ENCODE data around the gene ARL6IP1.
A peak's percentile ranks its signal among the peaks of the same experiment; 100 is the strongest.

Gene ARL6IP1

DNA sequence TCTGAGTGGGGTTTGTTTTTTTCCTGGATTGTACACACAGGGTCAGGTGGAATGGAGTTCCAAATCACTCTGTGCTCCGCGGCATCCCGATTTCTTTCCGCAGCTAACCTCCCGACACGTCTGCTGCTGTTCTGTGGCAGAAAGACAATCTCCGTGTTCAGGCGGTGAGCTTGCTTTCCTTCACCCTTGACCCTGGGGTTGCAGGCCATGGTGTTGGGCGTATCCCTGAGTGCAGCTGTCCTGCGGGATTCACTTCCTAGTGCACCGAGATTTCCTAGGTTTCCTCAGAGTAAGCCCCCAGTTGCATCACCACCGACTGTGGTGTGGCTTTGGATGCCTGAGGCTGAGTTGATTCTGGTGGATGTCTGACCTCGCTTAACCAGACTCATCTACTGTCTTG, 7.8 kb upstream of the ARL6IP1 start (continued):
- TF ChIP-seq, protein P1, sequence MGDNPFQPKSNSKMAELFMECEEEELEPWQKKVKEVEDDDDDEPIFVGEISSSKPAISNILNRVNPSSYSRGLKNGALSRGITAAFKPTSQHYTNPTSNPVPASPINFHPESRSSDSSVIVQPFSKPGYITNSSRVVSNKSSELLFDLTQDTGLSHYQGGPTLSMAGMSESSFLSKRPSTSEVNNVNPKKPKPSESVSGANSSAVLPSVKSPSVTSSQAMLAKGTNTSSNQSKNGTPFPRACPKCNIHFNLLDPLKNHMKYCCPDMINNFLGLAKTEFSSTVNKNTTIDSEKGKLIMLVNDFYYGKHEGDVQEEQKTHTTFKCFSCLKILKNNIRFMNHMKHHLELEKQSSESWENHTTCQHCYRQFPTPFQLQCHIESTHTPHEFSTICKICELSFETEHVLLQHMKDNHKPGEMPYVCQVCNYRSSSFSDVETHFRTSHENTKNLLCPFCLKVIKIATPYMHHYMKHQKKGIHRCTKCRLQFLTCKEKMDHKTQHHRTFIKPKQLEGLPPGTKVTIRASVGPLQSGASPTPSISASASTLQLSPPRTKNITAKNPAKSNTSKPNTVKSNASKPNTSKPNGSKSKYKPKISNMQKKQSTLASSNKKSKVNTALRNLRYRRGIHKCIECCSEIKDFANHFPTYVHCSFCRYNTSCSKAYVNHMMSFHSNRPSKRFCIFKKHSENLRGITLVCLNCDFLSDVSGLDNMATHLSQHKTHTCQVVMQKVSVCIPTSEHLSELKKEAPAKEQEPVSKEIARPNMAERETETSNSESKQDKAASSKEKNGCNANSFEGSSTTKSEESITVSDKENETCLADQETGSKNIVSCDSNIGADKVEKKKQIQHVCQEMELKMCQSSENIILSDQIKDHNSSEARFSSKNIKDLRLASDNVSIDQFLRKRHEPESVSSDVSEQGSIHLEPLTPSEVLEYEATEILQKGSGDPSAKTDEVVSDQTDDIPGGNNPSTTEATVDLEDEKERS (tag by site-specific recombination; IDR thresholded peaks at IDR 0.05), result no peak
- TF ChIP-seq GLIS1 (tag by site-specific recombination; IDR thresholded peaks at IDR 0.05) (no peak), ZNF404 (tag by site-specific recombination; IDR thresholded peaks at IDR 0.05) (no peak), ZNF266 (tag by site-specific recombination; IDR thresholded peaks at IDR 0.05; ENCODE audit: low read depth) (no peak)
- TF ChIP-seq, protein P2, sequence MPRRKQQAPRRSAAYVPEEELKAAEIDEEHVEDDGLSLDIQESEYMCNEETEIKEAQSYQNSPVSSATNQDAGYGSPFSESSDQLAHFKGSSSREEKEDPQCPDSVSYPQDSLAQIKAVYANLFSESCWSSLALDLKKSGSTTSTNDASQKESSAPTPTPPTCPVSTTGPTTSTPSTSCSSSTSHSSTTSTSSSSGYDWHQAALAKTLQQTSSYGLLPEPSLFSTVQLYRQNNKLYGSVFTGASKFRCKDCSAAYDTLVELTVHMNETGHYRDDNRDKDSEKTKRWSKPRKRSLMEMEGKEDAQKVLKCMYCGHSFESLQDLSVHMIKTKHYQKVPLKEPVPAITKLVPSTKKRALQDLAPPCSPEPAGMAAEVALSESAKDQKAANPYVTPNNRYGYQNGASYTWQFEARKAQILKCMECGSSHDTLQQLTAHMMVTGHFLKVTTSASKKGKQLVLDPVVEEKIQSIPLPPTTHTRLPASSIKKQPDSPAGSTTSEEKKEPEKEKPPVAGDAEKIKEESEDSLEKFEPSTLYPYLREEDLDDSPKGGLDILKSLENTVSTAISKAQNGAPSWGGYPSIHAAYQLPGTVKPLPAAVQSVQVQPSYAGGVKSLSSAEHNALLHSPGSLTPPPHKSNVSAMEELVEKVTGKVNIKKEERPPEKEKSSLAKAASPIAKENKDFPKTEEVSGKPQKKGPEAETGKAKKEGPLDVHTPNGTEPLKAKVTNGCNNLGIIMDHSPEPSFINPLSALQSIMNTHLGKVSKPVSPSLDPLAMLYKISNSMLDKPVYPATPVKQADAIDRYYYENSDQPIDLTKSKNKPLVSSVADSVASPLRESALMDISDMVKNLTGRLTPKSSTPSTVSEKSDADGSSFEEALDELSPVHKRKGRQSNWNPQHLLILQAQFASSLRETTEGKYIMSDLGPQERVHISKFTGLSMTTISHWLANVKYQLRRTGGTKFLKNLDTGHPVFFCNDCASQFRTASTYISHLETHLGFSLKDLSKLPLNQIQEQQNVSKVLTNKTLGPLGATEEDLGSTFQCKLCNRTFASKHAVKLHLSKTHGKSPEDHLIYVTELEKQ (tag by site-specific recombination; IDR thresholded peaks at IDR 0.05; ENCODE audit: borderline replicate concordance), result no peak
- TF ChIP-seq, protein P3, sequence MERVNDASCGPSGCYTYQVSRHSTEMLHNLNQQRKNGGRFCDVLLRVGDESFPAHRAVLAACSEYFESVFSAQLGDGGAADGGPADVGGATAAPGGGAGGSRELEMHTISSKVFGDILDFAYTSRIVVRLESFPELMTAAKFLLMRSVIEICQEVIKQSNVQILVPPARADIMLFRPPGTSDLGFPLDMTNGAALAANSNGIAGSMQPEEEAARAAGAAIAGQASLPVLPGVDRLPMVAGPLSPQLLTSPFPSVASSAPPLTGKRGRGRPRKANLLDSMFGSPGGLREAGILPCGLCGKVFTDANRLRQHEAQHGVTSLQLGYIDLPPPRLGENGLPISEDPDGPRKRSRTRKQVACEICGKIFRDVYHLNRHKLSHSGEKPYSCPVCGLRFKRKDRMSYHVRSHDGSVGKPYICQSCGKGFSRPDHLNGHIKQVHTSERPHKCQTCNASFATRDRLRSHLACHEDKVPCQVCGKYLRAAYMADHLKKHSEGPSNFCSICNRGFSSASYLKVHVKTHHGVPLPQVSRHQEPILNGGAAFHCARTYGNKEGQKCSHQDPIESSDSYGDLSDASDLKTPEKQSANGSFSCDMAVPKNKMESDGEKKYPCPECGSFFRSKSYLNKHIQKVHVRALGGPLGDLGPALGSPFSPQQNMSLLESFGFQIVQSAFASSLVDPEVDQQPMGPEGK (tag by site-specific recombination; IDR thresholded peaks at IDR 0.05), result no peak
- TF ChIP-seq, protein P4, sequence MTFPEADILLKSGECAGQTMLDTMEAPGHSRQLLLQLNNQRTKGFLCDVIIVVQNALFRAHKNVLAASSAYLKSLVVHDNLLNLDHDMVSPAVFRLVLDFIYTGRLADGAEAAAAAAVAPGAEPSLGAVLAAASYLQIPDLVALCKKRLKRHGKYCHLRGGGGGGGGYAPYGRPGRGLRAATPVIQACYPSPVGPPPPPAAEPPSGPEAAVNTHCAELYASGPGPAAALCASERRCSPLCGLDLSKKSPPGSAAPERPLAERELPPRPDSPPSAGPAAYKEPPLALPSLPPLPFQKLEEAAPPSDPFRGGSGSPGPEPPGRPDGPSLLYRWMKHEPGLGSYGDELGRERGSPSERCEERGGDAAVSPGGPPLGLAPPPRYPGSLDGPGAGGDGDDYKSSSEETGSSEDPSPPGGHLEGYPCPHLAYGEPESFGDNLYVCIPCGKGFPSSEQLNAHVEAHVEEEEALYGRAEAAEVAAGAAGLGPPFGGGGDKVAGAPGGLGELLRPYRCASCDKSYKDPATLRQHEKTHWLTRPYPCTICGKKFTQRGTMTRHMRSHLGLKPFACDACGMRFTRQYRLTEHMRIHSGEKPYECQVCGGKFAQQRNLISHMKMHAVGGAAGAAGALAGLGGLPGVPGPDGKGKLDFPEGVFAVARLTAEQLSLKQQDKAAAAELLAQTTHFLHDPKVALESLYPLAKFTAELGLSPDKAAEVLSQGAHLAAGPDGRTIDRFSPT (tag by site-specific recombination; IDR thresholded peaks at IDR 0.05), result no peak

DNA sequence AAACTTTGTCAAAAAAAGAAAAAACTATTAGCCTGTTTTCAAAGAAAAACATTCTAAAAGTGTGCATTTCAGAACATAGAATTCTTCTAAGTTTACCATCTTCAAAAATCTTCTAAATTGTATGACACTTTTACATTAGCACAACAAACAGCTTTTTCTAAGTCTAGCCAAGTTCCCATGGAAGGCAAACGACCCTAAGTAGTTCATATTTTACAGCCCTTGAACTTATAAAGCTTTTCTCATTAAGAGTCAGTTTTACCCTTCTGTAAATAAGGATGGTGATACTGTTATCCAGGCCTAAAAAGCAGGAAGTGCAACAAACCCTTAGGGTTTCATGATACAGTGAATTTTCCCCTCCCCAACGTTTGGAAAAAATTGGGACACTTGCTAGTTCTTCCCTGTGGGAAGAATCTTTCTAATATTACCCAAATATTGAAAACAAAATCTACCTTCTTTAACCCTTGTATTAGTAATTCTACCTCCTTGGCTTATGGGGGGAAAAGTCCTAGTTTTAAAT, 4.0 kb upstream of the ARL6IP1 start:
- H3K27ac ChIP-seq (ENCODE audit: extremely low read depth, low read depth, low read length), result no peak overlapping the region
- H3K4me3 ChIP-seq (ENCODE audit: low read depth, low read length), result no peak overlapping the region
- H3K4me1 ChIP-seq (ENCODE audit: control insufficient read depth, insufficient read depth, low read length), result peaks cover 3% of the 10 kb centered on the region; the same call in 1 of the 2 replicates
- no peak for TF ChIP-seq GLI2 (tag by site-specific recombination; IDR thresholded peaks at IDR 0.05; ENCODE audit: borderline replicate concordance, low read depth)
- TF ChIP-seq, protein P5, sequence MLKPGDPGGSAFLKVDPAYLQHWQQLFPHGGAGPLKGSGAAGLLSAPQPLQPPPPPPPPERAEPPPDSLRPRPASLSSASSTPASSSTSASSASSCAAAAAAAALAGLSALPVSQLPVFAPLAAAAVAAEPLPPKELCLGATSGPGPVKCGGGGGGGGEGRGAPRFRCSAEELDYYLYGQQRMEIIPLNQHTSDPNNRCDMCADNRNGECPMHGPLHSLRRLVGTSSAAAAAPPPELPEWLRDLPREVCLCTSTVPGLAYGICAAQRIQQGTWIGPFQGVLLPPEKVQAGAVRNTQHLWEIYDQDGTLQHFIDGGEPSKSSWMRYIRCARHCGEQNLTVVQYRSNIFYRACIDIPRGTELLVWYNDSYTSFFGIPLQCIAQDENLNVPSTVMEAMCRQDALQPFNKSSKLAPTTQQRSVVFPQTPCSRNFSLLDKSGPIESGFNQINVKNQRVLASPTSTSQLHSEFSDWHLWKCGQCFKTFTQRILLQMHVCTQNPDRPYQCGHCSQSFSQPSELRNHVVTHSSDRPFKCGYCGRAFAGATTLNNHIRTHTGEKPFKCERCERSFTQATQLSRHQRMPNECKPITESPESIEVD (tag by site-specific recombination; IDR thresholded peaks at IDR 0.05), result peak; percentile 95
- TF ChIP-seq, protein P6, sequence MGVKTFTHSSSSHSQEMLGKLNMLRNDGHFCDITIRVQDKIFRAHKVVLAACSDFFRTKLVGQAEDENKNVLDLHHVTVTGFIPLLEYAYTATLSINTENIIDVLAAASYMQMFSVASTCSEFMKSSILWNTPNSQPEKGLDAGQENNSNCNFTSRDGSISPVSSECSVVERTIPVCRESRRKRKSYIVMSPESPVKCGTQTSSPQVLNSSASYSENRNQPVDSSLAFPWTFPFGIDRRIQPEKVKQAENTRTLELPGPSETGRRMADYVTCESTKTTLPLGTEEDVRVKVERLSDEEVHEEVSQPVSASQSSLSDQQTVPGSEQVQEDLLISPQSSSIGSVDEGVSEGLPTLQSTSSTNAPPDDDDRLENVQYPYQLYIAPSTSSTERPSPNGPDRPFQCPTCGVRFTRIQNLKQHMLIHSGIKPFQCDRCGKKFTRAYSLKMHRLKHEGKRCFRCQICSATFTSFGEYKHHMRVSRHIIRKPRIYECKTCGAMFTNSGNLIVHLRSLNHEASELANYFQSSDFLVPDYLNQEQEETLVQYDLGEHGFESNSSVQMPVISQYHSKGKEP (tag by site-specific recombination; IDR thresholded peaks at IDR 0.05), result peak; percentile 80
- no peaks in the 10 kb centered on the region for H3K9me3 ChIP-seq (ENCODE audit: control insufficient read depth, insufficient read depth, low read depth, low read length)
- CTCF ChIA-PET, result interaction anchor here (0.6 to 1.4 kb wide), 2 partner anchors 164 to 270 kb away, joined by 3 to 5 read pairs; no protein-coding TSS in a partner anchor
- POLR2A ChIA-PET, result interaction anchor here (8.2 kb wide), 1 partner anchor 17 kb away, joined by 329 read pairs; the partner anchor contains the start of gene RPS15A
- peaks cover 11 to 33% of the 10 kb centered on the region in 2 experiments for H3K36me3 ChIP-seq (ENCODE audit: control insufficient read depth in 2 of 2, insufficient read depth in 1 of 2, low read length in 2 of 2)
